Astrocyte of the cerebellum (primary cell): ENCODE results near the gene GSAP.

ENCODE experiments used
- DNase-seq: peaks from one replicate; pipeline ENCODE4 v3.0.0-alpha.2; 2011; ENCODE audit warnings: low read depth
- H3K4me3 ChIP-seq: 2 replicates; pipeline ENCODE4 v1.5.1; 2011; ENCODE audit warnings: mild to moderate bottlenecking, low read depth, low read length, moderate library complexity
- CTCF ChIP-seq: IDR thresholded peaks from 2 replicates; pipeline ENCODE4 v1.5.1; 2012; ENCODE audit warnings: low read length, low read depth, moderate library complexity, mild to moderate bottlenecking; ENCODE audit errors: missing control alignments
- in situ Hi-C: cut with HindIII; loops from 2 replicates; pipeline ENCODE4 v1.10.0; 2017; ENCODE audit warnings: low sequenced_read_pairs

Gene GSAP

GRCh38 chr7:77367976-77368375, 48.2 kb downstream of the GSAP start:
- TF ChIP-seq CTCF, result no peak
- in situ Hi-C loops, result no loop called here
- DNase-seq, result no peak
- no peak overlapping the region for H3K4me3 ChIP-seq

GRCh38 chr7:77362905-77363304, 53.2 kb downstream of the GSAP start:
- no peak for DNase-seq
- H3K4me3 ChIP-seq, result no peak overlapping the region
- in situ Hi-C loops, result no loop called here
- no peak for TF ChIP-seq CTCF

- DNase-seq, result no peak
- no peak overlapping the region for H3K4me3 ChIP-seq
- in situ Hi-C loops, result no loop called here
- no peak for TF ChIP-seq CTCF
These were observed 55.2 kb downstream of the GSAP start for GRCh38 chr7:77360969-77361368.

- TF ChIP-seq CTCF, result no peak
- H3K4me3 ChIP-seq, result no peak overlapping the region
- in situ Hi-C loops, result no loop called here
- DNase-seq, result no peak
These were observed 56.0 kb downstream of the GSAP start for GRCh38 chr7:77360104-77360503.

GRCh38 chr7:77359599-77359998, 56.5 kb downstream of the GSAP start:
- TF ChIP-seq CTCF, result no peak
- H3K4me3 ChIP-seq, result no peak overlapping the region
- in situ Hi-C loops, result no loop called here
- no peak for DNase-seq

- in situ Hi-C loops, result no loop called here
- H3K4me3 ChIP-seq, result no peak overlapping the region
- no peak for DNase-seq
- TF ChIP-seq CTCF, result no peak
These were observed 61.2 kb downstream of the GSAP start for GRCh38 chr7:77354914-77355313.

GRCh38 chr7:77354484-77354883, 61.7 kb downstream of the GSAP start:
- in situ Hi-C loops, result no loop called here
- no peak for DNase-seq
- TF ChIP-seq CTCF, result no peak
- no peak overlapping the region for H3K4me3 ChIP-seq
